Brain microvascular endothelial cell (primary cell): ENCODE measurements around the gene DIP2A.

Experiments
- DNase-seq: peaks from one replicate; pipeline ENCODE4 v3.0.0-alpha.2; 2020
- H3K27ac ChIP-seq: fragments of 250-450 bp; sonication (Bioruptor Pico); 2 replicates; pipeline ENCODE4 v1.5.1; 2020; ENCODE audit warnings: mild to moderate bottlenecking, moderate library complexity
- H3K27me3 ChIP-seq: fragments of 250-450 bp; sonication (Bioruptor Pico); replicated peaks from 2 replicates; pipeline ENCODE4 v1.5.1; 2020; ENCODE audit warnings: mild to moderate bottlenecking
- H3K36me3 ChIP-seq: fragments of 250-450 bp; sonication (Bioruptor Pico); replicated peaks from 2 replicates; pipeline ENCODE4 v1.5.1; 2020; ENCODE audit warnings: mild to moderate bottlenecking
- H3K4me3 ChIP-seq: 2 replicates; pipeline ENCODE4 v1.5.1; 2011; ENCODE audit warnings: low read depth, mild to moderate bottlenecking, control low read depth, low read length, moderate library complexity
- in situ Hi-C: cut with HindIII; loops from 2 replicates; pipeline ENCODE4 v1.10.0; 2017; ENCODE audit warnings: low sequenced_read_pairs, low pct_ligation_motif_present
- TF ChIP-seq, protein P1 (sequence below): IDR thresholded peaks from 2 replicates; pipeline ENCODE4 v1.5.1; 2011; ENCODE audit warnings: low read depth, mild to moderate bottlenecking, moderate library complexity, low read length, control low read depth, inconsistent platforms; ENCODE audit errors: missing control alignments

The DIP2A gene

GRCh38 chr21:46472246-46472645 lies 13.6 kb downstream of the DIP2A start:
- no peak for DNase-seq
- Histone ChIP-seq H3K4me3 (no peak overlapping the region), H3K27ac (no peak overlapping the region), H3K27me3 (no peaks in the 10 kb centered on the region), H3K36me3 (peaks cover 2% of the 10 kb centered on the region)
- in situ Hi-C loops: no loop called here
- TF ChIP-seq, protein P1, sequence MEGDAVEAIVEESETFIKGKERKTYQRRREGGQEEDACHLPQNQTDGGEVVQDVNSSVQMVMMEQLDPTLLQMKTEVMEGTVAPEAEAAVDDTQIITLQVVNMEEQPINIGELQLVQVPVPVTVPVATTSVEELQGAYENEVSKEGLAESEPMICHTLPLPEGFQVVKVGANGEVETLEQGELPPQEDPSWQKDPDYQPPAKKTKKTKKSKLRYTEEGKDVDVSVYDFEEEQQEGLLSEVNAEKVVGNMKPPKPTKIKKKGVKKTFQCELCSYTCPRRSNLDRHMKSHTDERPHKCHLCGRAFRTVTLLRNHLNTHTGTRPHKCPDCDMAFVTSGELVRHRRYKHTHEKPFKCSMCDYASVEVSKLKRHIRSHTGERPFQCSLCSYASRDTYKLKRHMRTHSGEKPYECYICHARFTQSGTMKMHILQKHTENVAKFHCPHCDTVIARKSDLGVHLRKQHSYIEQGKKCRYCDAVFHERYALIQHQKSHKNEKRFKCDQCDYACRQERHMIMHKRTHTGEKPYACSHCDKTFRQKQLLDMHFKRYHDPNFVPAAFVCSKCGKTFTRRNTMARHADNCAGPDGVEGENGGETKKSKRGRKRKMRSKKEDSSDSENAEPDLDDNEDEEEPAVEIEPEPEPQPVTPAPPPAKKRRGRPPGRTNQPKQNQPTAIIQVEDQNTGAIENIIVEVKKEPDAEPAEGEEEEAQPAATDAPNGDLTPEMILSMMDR: no peak

DNA sequence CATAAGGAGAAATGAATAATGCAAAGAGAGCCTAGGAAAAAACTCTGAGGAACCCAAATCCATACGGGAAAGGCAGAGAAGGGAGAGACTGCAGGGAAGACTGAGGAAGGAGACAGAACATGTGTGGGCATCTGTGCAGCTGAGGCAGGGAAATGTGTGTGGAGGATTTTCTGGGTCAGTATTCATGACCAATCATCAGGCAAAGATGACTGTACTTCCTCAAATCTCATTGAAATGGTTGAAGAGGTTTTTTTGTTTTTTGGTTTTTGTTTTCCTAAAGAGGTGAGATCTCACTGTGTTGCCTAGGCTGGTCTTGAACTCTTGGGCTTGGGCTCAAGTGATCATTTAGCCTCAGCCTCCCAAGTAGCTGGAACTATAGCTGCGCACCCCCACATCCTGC lies 15.7 kb downstream of the DIP2A start:
- Histone ChIP-seq H3K27me3 (no peaks in the 10 kb centered on the region), H3K27ac (no peak overlapping the region), H3K36me3 (peaks cover 1% of the 10 kb centered on the region), H3K4me3 (no peak overlapping the region)
- in situ Hi-C loops: no loop called here
- DNase-seq: no peak
- TF ChIP-seq, protein P1: no peak

DNA sequence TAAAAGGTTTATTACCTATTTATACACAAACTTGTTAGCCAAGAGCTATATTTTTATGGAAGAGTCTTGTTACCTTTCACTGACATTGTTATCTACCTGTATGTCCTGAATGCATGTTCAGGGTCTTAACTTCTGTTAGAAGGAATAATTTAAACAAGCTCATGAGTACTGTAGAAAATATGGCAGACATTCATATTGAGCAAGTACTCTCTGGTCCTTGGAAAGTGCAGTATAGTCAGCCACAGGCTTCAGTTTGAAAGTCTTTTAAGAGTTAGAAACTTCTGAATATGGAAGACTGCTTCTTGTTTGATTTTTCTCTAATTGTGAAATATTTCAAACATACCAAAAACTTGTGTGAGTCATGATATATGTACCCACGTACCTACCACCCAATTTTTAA lies 16.6 kb downstream of the DIP2A start:
- no peak for DNase-seq
- H3K4me3 ChIP-seq: no peak overlapping the region
- no peak overlapping the region for H3K27ac ChIP-seq
- no peaks in the 10 kb centered on the region for H3K27me3 ChIP-seq
- no peaks in the 10 kb centered on the region for H3K36me3 ChIP-seq
- in situ Hi-C loops: no loop called here
- TF ChIP-seq, protein P1: no peak

- H3K27ac ChIP-seq: no peak overlapping the region
- TF ChIP-seq, protein P1: no peak
- H3K36me3 ChIP-seq: no peaks in the 10 kb centered on the region
- H3K27me3 ChIP-seq: no peaks in the 10 kb centered on the region
- in situ Hi-C loops: no loop called here
- no peak for DNase-seq
- no peak overlapping the region for H3K4me3 ChIP-seq
These were observed 19.1 kb downstream of the DIP2A start for GRCh38 chr21:46477765-46478164.

- no peak overlapping the region for H3K4me3 ChIP-seq
- H3K27ac ChIP-seq: no peak overlapping the region
- no peaks in the 10 kb centered on the region for H3K36me3 ChIP-seq
- no peak for DNase-seq
- TF ChIP-seq, protein P1: no peak
- no peaks in the 10 kb centered on the region for H3K27me3 ChIP-seq
- in situ Hi-C loops: no loop called here
These were observed 20.2 kb downstream of the DIP2A start for GRCh38 chr21:46478910-46479309.

DNA sequence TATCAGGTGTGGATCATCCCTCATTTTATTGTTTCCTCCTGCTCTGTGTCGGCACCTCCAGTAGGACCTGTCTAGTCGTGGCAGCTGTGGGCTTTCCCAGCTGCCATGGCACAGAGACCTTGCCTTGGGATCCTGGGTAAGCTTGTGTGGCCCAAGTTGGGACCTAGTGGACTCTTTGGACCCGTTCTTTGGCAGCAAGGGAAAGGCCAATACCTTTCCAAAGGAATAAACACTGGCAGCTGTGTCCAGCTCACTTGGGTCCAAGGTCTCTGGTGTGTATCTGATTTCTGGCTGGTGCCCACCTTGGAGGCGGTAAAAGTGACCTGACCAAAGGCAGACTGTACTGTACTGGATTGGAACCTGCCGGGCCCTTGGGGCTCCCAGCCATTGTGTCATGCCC lies 21.8 kb downstream of the DIP2A start:
- TF ChIP-seq, protein P1: no peak
- in situ Hi-C loops: no loop called here
- no peak for DNase-seq
- H3K27me3 ChIP-seq: no peaks in the 10 kb centered on the region
- no peaks in the 10 kb centered on the region for H3K36me3 ChIP-seq
- no peak overlapping the region for H3K27ac ChIP-seq
- H3K4me3 ChIP-seq: no peak overlapping the region
